Neural cell (in vitro differentiated cells): ENCODE data around the gene TEX22. TPM values are rescaled to one million over a fixed set of nuclear protein-coding genes. Genes with fewer than 3 reads are reported as not detected.

Experiments used
- H2AFZ ChIP-seq: fragments of 200-600, 300-800 bp; sonication (generic), shearing (Covaris generic); 2 replicates; pipeline ENCODE4 v1.6.0; 2014; ENCODE audit warnings: low read depth, mild to moderate bottlenecking, antibody characterized with exemption, low read length, moderate library complexity
- H3F3A ChIP-seq: fragments of 200-600 bp; shearing (Covaris generic); 2 replicates; pipeline ENCODE4 v1.6.1; 2016; ENCODE audit warnings: mild to moderate bottlenecking, moderate library complexity, mixed read lengths, antibody characterized with exemption, low read length; ENCODE audit not compliant: insufficient read depth, poor library complexity, severe bottlenecking
- H3K27ac ChIP-seq: fragments of 200-600, 300-800 bp; sonication (generic), shearing (Covaris generic); 2 replicates; pipeline ENCODE4 v1.5.1; 2014; ENCODE audit warnings: mild to moderate bottlenecking, low read length, moderate library complexity
- H3K27me3 ChIP-seq: fragments of 300-800, 200-600 bp; sonication (generic), shearing (Covaris generic); 2 replicates; pipeline ENCODE4 v1.6.0; 2014; ENCODE audit warnings: mild to moderate bottlenecking, low read depth, low read length, moderate library complexity; ENCODE audit not compliant: insufficient read depth
- H3K36me3 ChIP-seq: fragments of 300-800, 200-600 bp; sonication (generic), shearing (Covaris generic); 2 replicates; pipeline ENCODE4 v1.5.1; 2014; ENCODE audit warnings: mild to moderate bottlenecking, antibody characterized with exemption, low read length, moderate library complexity; ENCODE audit not compliant: insufficient read depth
- H3K4me2 ChIP-seq: fragments of 300-800, 200-600 bp; sonication (generic), shearing (Covaris generic); 2 replicates; pipeline ENCODE4 v1.6.0; 2014; ENCODE audit warnings: mild to moderate bottlenecking, low read length
- H3K4me3 ChIP-seq: fragments of 300-800, 200-600 bp; sonication (generic), shearing (Covaris generic); 2 replicates; pipeline ENCODE4 v1.5.1; 2014; ENCODE audit warnings: mild to moderate bottlenecking, low read length, moderate library complexity
- H3K79me2 ChIP-seq: fragments of 200-600 bp; shearing (Covaris generic); replicated peaks from 2 replicates; pipeline ENCODE4 v1.6.0; 2014; ENCODE audit warnings: mild to moderate bottlenecking, low read length, moderate library complexity; ENCODE audit not compliant: insufficient read depth
- H3K9ac ChIP-seq: fragments of 300-800, 200-600 bp; sonication (generic), shearing (Covaris generic); 2 replicates; pipeline ENCODE4 v1.6.1; 2016; ENCODE audit warnings: mild to moderate bottlenecking, low read length, mixed read lengths
- H3K9me2 ChIP-seq: fragments of 200-600 bp; shearing (Covaris generic); 2 replicates; pipeline ENCODE4 v1.6.1; 2016; ENCODE audit warnings: mild to moderate bottlenecking, low read length, mixed read lengths; ENCODE audit not compliant: insufficient read depth
- H3K9me3 ChIP-seq: fragments of 200-600, 300-800 bp; sonication (generic), shearing (Covaris generic); 2 replicates; pipeline ENCODE4 v1.6.1; 2016; ENCODE audit warnings: mild to moderate bottlenecking, mixed run types, low read length, moderate library complexity, mixed read lengths
- H4K20me1 ChIP-seq: fragments of 200-600 bp; shearing (Covaris generic); 2 replicates; pipeline ENCODE4 v1.6.1; 2016; ENCODE audit warnings: mild to moderate bottlenecking, mixed run types; ENCODE audit not compliant: insufficient read depth
- EP300 ChIP-seq: fragments of 450-650 bp; conservative IDR thresholded peaks from 2 replicates; pipeline ENCODE4 v1.6.1; 2014; ENCODE audit warnings: antibody characterized with exemption, mild to moderate bottlenecking, moderate library complexity; ENCODE audit not compliant: poor library complexity, severe bottlenecking
- EZH2 ChIP-seq: fragments of 200-600, 300-800 bp; shearing (Covaris generic), sonication (generic); IDR thresholded peaks from 2 replicates; pipeline ENCODE4 v1.6.1; 2014; ENCODE audit warnings: antibody characterized with exemption, low read length, borderline replicate concordance, mild to moderate bottlenecking; ENCODE audit not compliant: insufficient read depth, poor library complexity, severe bottlenecking
- MXI1 ChIP-seq: fragments of 450-650 bp; conservative IDR thresholded peaks from 2 replicates; pipeline ENCODE4 v1.6.1; 2014; ENCODE audit warnings: antibody characterized with exemption, mild to moderate bottlenecking; ENCODE audit not compliant: poor library complexity, severe bottlenecking
- POLR2AphosphoS5 ChIP-seq: IDR thresholded peaks from 2 replicates; pipeline ENCODE4 v1.6.1; 2012
- RAD21 ChIP-seq: fragments of 450-650 bp; conservative IDR thresholded peaks from 2 replicates; pipeline ENCODE4 v1.6.1; 2014; ENCODE audit warnings: antibody characterized with exemption, mild to moderate bottlenecking, moderate library complexity
- SMC3 ChIP-seq: fragments of 450-650 bp; conservative IDR thresholded peaks from 2 replicates; pipeline ENCODE4 v1.6.1; 2014; ENCODE audit warnings: antibody characterized with exemption, mild to moderate bottlenecking, moderate library complexity; ENCODE audit not compliant: poor library complexity
- TAF1 ChIP-seq: IDR thresholded peaks from 2 replicates; pipeline ENCODE4 v1.6.1; 2012; ENCODE audit warnings: low read depth
- polyA plus RNA-seq: library from polyadenylated mRNA; depleted of rRNA; stranded (reverse); fragments of >200 nt; gene quantifications from 2 replicates; pipeline ENCODE4 v1.2.3, GENCODE V29; 2014
- TF ChIP-seq, protein P1 (sequence below): IDR thresholded peaks from 2 replicates; pipeline ENCODE4 v1.6.1; 2012; ENCODE audit warnings: borderline replicate concordance
- TF ChIP-seq, protein P2 (sequence below): fragments of 450-650 bp; IDR thresholded peaks from 2 replicates; pipeline ENCODE4 v1.5.1; 2014; ENCODE audit warnings: antibody characterized with exemption, mild to moderate bottlenecking, moderate library complexity; ENCODE audit not compliant: poor library complexity, severe bottlenecking

Gene TEX22
- polyA plus RNA-seq, 1 donor from 2014 or later, result 0.22 TPM

GRCh38 chr14:105461903-105462302, 63.6 kb downstream of the TEX22 start:
- no peak overlapping the region for H3K27ac ChIP-seq
- no peaks in the 10 kb centered on the region for H3K9me2 ChIP-seq
- no peak overlapping the region for H3K4me3 ChIP-seq
- no peak for TF ChIP-seq TAF1
- TF ChIP-seq POLR2AphosphoS5, result no peak
- TF ChIP-seq MXI1, result no peak
- no peak for TF ChIP-seq EZH2
- TF ChIP-seq RAD21, result no peak
- no peak for TF ChIP-seq SMC3
- TF ChIP-seq, protein P1, sequence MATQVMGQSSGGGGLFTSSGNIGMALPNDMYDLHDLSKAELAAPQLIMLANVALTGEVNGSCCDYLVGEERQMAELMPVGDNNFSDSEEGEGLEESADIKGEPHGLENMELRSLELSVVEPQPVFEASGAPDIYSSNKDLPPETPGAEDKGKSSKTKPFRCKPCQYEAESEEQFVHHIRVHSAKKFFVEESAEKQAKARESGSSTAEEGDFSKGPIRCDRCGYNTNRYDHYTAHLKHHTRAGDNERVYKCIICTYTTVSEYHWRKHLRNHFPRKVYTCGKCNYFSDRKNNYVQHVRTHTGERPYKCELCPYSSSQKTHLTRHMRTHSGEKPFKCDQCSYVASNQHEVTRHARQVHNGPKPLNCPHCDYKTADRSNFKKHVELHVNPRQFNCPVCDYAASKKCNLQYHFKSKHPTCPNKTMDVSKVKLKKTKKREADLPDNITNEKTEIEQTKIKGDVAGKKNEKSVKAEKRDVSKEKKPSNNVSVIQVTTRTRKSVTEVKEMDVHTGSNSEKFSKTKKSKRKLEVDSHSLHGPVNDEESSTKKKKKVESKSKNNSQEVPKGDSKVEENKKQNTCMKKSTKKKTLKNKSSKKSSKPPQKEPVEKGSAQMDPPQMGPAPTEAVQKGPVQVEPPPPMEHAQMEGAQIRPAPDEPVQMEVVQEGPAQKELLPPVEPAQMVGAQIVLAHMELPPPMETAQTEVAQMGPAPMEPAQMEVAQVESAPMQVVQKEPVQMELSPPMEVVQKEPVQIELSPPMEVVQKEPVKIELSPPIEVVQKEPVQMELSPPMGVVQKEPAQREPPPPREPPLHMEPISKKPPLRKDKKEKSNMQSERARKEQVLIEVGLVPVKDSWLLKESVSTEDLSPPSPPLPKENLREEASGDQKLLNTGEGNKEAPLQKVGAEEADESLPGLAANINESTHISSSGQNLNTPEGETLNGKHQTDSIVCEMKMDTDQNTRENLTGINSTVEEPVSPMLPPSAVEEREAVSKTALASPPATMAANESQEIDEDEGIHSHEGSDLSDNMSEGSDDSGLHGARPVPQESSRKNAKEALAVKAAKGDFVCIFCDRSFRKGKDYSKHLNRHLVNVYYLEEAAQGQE, result no peak
- TF ChIP-seq, protein P2, sequence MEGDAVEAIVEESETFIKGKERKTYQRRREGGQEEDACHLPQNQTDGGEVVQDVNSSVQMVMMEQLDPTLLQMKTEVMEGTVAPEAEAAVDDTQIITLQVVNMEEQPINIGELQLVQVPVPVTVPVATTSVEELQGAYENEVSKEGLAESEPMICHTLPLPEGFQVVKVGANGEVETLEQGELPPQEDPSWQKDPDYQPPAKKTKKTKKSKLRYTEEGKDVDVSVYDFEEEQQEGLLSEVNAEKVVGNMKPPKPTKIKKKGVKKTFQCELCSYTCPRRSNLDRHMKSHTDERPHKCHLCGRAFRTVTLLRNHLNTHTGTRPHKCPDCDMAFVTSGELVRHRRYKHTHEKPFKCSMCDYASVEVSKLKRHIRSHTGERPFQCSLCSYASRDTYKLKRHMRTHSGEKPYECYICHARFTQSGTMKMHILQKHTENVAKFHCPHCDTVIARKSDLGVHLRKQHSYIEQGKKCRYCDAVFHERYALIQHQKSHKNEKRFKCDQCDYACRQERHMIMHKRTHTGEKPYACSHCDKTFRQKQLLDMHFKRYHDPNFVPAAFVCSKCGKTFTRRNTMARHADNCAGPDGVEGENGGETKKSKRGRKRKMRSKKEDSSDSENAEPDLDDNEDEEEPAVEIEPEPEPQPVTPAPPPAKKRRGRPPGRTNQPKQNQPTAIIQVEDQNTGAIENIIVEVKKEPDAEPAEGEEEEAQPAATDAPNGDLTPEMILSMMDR, result no peak
- no peak for TF ChIP-seq EP300
- H3K27me3 ChIP-seq, result no peaks in the 10 kb centered on the region
- no peaks in the 10 kb centered on the region for H4K20me1 ChIP-seq
- H3K9ac ChIP-seq, result no peak overlapping the region
- H3K4me2 ChIP-seq, result no peak overlapping the region
- H2AFZ ChIP-seq, result no peak overlapping the region
- H3K9me3 ChIP-seq, result no peaks in the 10 kb centered on the region
- H3K36me3 ChIP-seq, result peaks cover 5% of the 10 kb centered on the region
- H3F3A ChIP-seq, result no peaks in the 10 kb centered on the region
- H3K79me2 ChIP-seq, result no peaks in the 10 kb centered on the region

Other genes starting within 250 kb of the TEX22 start
- gene JAG2, start 229.8 kb upstream of the TEX22 start, polyA plus RNA-seq, result 20.3 and 31.5 TPM in 2 replicates
- gene NUDT14, start 217.2 kb upstream of the TEX22 start, polyA plus RNA-seq, result 33.7 and 55.0 TPM in 2 replicates
- 94.1 and 120 TPM in 2 replicates for gene BTBD6, start 150.0 kb upstream of the TEX22 start, polyA plus RNA-seq
- gene BRF1, start 97.5 kb upstream of the TEX22 start, polyA plus RNA-seq, result 69.4 and 71.1 TPM in 2 replicates
- gene PACS2, start 83.8 kb upstream of the TEX22 start, polyA plus RNA-seq, result 77.7 and 110 TPM in 2 replicates
- 94.0 and 101 TPM in 2 replicates for gene MTA1, start 21.3 kb downstream of the TEX22 start, polyA plus RNA-seq
- 214 and 258 TPM in 2 replicates for gene CRIP2, start 76.3 kb downstream of the TEX22 start, polyA plus RNA-seq
- 0.58 and 0.82 TPM in 2 replicates for gene CRIP1, start 88.3 kb downstream of the TEX22 start, polyA plus RNA-seq
- 18.9 and 28.1 TPM in 2 replicates for gene TEDC1, start 92.7 kb downstream of the TEX22 start, polyA plus RNA-seq
- gene TMEM121, start 128.0 kb downstream of the TEX22 start, polyA plus RNA-seq, result 19.5 and 26.6 TPM in 2 replicates